NCI-H748 treated with DMSO at 0.1 percent for 48 hours (cell line): ENCODE measurements around the gene SPON2.

Experiments used
- DNase-seq: peaks from one replicate; lab custom pipeline; 2025; lab: John Stamatoyannopoulos, UW

SPON2 gene

GRCh38 chr4:1172228-1172851 is at the start of gene SPON2:
SPON2 (minus strand) TSS chr4:1172583.
- DNase-seq: no peak

GRCh38 chr4:1221155-1221870 is 48.9 kb upstream of the SPON2 start:
- no peak for DNase-seq

GRCh38 chr4:1220566-1220965 is 48.2 kb upstream of the SPON2 start:
- no peak for DNase-seq

GRCh38 chr4:1219566-1219950 is 47.2 kb upstream of the SPON2 start:
- DNase-seq: no peak

- no peak for DNase-seq
Observed at GRCh38 chr4:1218634-1219565, 46.5 kb upstream of the SPON2 start.

- no peak for DNase-seq
Observed at GRCh38 chr4:1217366-1217765, 45.0 kb upstream of the SPON2 start.

GRCh38 chr4:1216869-1217294 is 44.5 kb upstream of the SPON2 start:
- DNase-seq: no peak

- no peak for DNase-seq
Observed at GRCh38 chr4:1216076-1216614, 43.8 kb upstream of the SPON2 start.

GRCh38 chr4:1215141-1216075 is 43.0 kb upstream of the SPON2 start:
- DNase-seq: no peak

GRCh38 chr4:1214101-1215095 is 42.0 kb upstream of the SPON2 start:
- no peak for DNase-seq

- no peak for DNase-seq
Observed at GRCh38 chr4:1213336-1213995, 41.1 kb upstream of the SPON2 start.

GRCh38 chr4:1212546-1213335 is 40.4 kb upstream of the SPON2 start:
- no peak for DNase-seq

GRCh38 chr4:1211891-1212545 is 39.6 kb upstream of the SPON2 start:
- no peak for DNase-seq

- DNase-seq: no peak
Observed at GRCh38 chr4:1211371-1211770, 39.0 kb upstream of the SPON2 start.

- no peak for DNase-seq
Observed at GRCh38 chr4:1210971-1211370, 38.6 kb upstream of the SPON2 start.

- no peak for DNase-seq
Observed at GRCh38 chr4:1210241-1210841, 38.0 kb upstream of the SPON2 start.

- no peak for DNase-seq
Observed at GRCh38 chr4:1209821-1210220, 37.4 kb upstream of the SPON2 start.
